CD4-positive, alpha-beta T cell (primary cell): ENCODE measurements around the gene PAPLN. TPM values are rescaled to one million over a fixed set of nuclear protein-coding genes. Genes with fewer than 3 reads are reported as not detected.

ENCODE experiments used
- ATAC-seq: fragments of 200-7000 bp; cut with Tn5 transposase; one replicate; pipeline ENCODE4 v1.10.0; 2022; ENCODE audit warnings: mild to moderate bottlenecking; ENCODE audit not compliant: poor library complexity
- CTCF ChIA-PET: fragments of 350-600 bp; sonication (Branson Sonifier 250); formaldehyde crosslinking; loops from one replicate; lab custom pipeline; 2021; ENCODE audit warnings: antibody characterized with exemption, inconsistent platforms; lab: Charles Lee
- POLR2A ChIA-PET: fragments of 350-600 bp; sonication (Branson Sonifier 250); formaldehyde crosslinking; loops from one replicate; lab custom pipeline; 2021; ENCODE audit warnings: antibody characterized with exemption, inconsistent platforms; lab: Charles Lee
- DNase-seq, 14 experiments: peaks; one replicate each; pipeline ENCODE4 v3.0.0-alpha.2; 2013 to 2020; ENCODE audit warnings: mixed read lengths in 2 of 14
- H3K27ac ChIP-seq, 2 donors: one replicate each; pipeline versions ENCODE4 v1.5.1 to v1.7.0; 2013; ENCODE audit warnings: low read length in 2 of 2, low read depth in 1 of 2, mild to moderate bottlenecking in 1 of 2
- H3K27me3 ChIP-seq, 2 experiments: 1 replicate in 1 of 2; 2 replicates in 1 of 2; pipeline versions ENCODE4 v1.6.1 to v1.7.0; 2013; ENCODE audit warnings: low read length in 2 of 2, control low read depth in 1 of 2, mild to moderate bottlenecking in 1 of 2, moderate library complexity in 1 of 2; ENCODE audit not compliant: insufficient read depth in 2 of 2, control insufficient read depth in 1 of 2
- H3K36me3 ChIP-seq: one replicate; pipeline ENCODE4 v1.6.1; 2013; ENCODE audit warnings: low read length, control low read depth; ENCODE audit not compliant: insufficient read depth
- H3K4me1 ChIP-seq: one replicate; pipeline ENCODE4 v1.6.1; 2013; ENCODE audit warnings: low read length, control low read depth; ENCODE audit not compliant: insufficient read depth
- H3K4me3 ChIP-seq: one replicate; pipeline ENCODE4 v1.5.1; 2013; ENCODE audit warnings: mild to moderate bottlenecking, low read length, moderate library complexity
- H3K9me3 ChIP-seq, 2 experiments: 1 replicate in 1 of 2; 2 replicates in 1 of 2; pipeline versions ENCODE4 v1.6.1 to v1.7.0; 2013; ENCODE audit warnings: low read length in 2 of 2, mild to moderate bottlenecking in 2 of 2, control low read depth in 1 of 2, moderate library complexity in 1 of 2; ENCODE audit not compliant: control insufficient read depth in 1 of 2, insufficient read depth in 1 of 2
- H3K27ac Mint-ChIP-seq: one replicate; pipeline ENCODE4 v1.8.0; 2020; ENCODE audit warnings: mixed read lengths
- H3K27me3 Mint-ChIP-seq: one replicate; pipeline ENCODE4 v1.8.0; 2021; ENCODE audit warnings: mixed read lengths
- H3K36me3 Mint-ChIP-seq: one replicate; pipeline ENCODE4 v1.8.0; 2021; ENCODE audit warnings: low read depth, mixed read lengths
- H3K4me1 Mint-ChIP-seq: one replicate; pipeline ENCODE4 v1.8.0; 2021; ENCODE audit warnings: low read depth, mixed read lengths
- H3K4me3 Mint-ChIP-seq: one replicate; pipeline ENCODE4 v1.8.0; 2020; ENCODE audit warnings: mild to moderate bottlenecking, mixed read lengths
- H3K9me3 Mint-ChIP-seq: one replicate; pipeline ENCODE4 v1.8.0; 2020; ENCODE audit warnings: mixed read lengths
- intact Hi-C, 2 experiments: fragments of 100-400 bp; cut with DNase I in 1 of 2; cut with micrococcal nuclease in 1 of 2; formaldehyde crosslinking; loops; one replicate each; pipeline versions ENCODE4 v1.15.1 to v1.9.0; 2023 to 2025; cut with DNase I, micrococcal nuclease
- total RNA-seq, 174 experiments: library from RNA in 2 of 174; stranded (reverse) in 2 of 174; gene quantifications; one replicate each; pipeline ENCODE4 v1.2.3 and lab custom pipeline; 2021 to 2026
- TF ChIP-seq, protein P1 (sequence below): fragments of 200-600 bp; IDR thresholded peaks from one replicate; pipeline ENCODE4 v1.8.0; 2022; ENCODE audit warnings: antibody characterized with exemption, mild to moderate bottlenecking

Gene PAPLN
- total RNA-seq, 2 experiments from 2014 or later: 0.05 to 0.14 TPM

DNA sequence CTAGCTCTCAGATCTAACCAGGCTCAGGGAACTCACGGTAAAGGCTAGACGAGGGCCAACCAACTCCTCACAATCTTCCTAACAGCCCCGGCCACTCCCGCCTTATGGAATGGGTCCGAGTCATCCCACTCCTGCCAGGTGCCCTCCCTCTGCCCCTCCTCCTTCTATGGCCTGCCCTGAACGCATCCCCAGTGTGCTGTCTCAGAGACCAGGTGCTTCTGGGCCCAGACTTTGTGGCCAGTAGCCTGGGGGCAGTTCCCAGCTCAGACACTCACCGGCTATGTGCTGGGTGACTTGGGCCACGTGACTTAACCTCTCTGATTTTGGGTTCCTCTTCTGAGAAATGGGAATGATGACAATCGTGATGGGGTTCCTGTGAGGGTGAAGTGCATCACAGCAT is 22.5 kb downstream of the PAPLN start:
- Mint-ChIP-seq H3K4me3 (no peak overlapping the region), H3K4me1 (no peaks in the 10 kb centered on the region), H3K27me3 (peaks cover 4% of the 10 kb centered on the region), H3K27ac (no peak overlapping the region), H3K36me3 (no peaks in the 10 kb centered on the region), H3K9me3 (no peaks in the 10 kb centered on the region)
- Histone ChIP-seq H3K27me3 (peaks cover 0 to 2% of the 10 kb centered on the region in 2 experiments), H3K36me3 (no peaks in the 10 kb centered on the region), H3K4me1 (no peaks in the 10 kb centered on the region), H3K9me3 (no peaks in the 10 kb centered on the region), H3K4me3 (no peak overlapping the region), H3K27ac (no peak overlapping the region)
- DNase-seq: peak in 1 of 14 experiments; percentile 21
- intact Hi-C loops: no loop called here
- ChIA-PET POLR2A (no interaction called here), CTCF (no interaction called here)
- ATAC-seq: no peak
- TF ChIP-seq, protein P1, sequence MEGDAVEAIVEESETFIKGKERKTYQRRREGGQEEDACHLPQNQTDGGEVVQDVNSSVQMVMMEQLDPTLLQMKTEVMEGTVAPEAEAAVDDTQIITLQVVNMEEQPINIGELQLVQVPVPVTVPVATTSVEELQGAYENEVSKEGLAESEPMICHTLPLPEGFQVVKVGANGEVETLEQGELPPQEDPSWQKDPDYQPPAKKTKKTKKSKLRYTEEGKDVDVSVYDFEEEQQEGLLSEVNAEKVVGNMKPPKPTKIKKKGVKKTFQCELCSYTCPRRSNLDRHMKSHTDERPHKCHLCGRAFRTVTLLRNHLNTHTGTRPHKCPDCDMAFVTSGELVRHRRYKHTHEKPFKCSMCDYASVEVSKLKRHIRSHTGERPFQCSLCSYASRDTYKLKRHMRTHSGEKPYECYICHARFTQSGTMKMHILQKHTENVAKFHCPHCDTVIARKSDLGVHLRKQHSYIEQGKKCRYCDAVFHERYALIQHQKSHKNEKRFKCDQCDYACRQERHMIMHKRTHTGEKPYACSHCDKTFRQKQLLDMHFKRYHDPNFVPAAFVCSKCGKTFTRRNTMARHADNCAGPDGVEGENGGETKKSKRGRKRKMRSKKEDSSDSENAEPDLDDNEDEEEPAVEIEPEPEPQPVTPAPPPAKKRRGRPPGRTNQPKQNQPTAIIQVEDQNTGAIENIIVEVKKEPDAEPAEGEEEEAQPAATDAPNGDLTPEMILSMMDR: no peak

DNA sequence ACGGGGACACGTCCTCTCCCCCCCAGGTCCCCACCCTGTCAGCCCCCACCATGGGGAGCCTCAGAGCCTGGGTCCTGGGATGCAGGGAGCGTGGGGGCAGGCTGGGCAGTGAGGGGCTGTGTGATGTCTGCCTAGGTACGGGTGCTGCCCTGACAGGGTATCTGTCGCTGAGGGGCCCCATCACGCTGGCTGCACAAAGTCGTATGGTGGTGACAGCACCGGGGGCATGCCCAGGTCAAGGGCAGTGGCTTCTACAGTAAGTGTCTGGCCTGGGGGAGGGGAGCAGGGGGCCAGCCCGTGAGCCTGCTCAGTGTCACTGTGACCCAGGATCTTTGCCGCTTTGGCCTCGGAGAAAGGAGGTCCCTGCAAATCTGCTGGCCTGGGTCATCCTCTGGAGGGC is 23.3 kb downstream of the PAPLN start:
- Mint-ChIP-seq H3K4me3 (no peak overlapping the region), H3K4me1 (no peaks in the 10 kb centered on the region), H3K27ac (no peak overlapping the region)

GRCh38 chr14:73261075-73261474 is 23.8 kb downstream of the PAPLN start:
- peaks cover 4% of the 10 kb centered on the region for H3K27me3 Mint-ChIP-seq
- intact Hi-C loops: no loop called here
- H3K27me3 ChIP-seq: peaks cover 0 to 2% of the 10 kb centered on the region in 2 experiments
- no peak for ATAC-seq
- H3K4me3 Mint-ChIP-seq: no peak overlapping the region
- H3K4me1 ChIP-seq: no peaks in the 10 kb centered on the region
- CTCF ChIA-PET: no interaction called here
- DNase-seq: peak in 1 of 14 experiments; percentile 21
- TF ChIP-seq, protein P1: no peak
- H3K36me3 ChIP-seq: no peaks in the 10 kb centered on the region
- H3K4me1 Mint-ChIP-seq: no peaks in the 10 kb centered on the region
- H3K27ac Mint-ChIP-seq: no peak overlapping the region
- H3K4me3 ChIP-seq: no peak overlapping the region
- POLR2A ChIA-PET: no interaction called here
- H3K9me3 Mint-ChIP-seq: no peaks in the 10 kb centered on the region
- no peaks in the 10 kb centered on the region for H3K36me3 Mint-ChIP-seq
- no peaks in the 10 kb centered on the region for H3K9me3 ChIP-seq
- H3K27ac ChIP-seq: no peak overlapping the region

More for the DNA sequence above, 23.3 kb downstream of the PAPLN start:
- no peak overlapping the region for H3K4me3 ChIP-seq
- Mint-ChIP-seq H3K36me3 (no peaks in the 10 kb centered on the region), H3K9me3 (no peaks in the 10 kb centered on the region), H3K27me3 (peaks cover 4% of the 10 kb centered on the region)
- no peaks in the 10 kb centered on the region for H3K4me1 ChIP-seq
- intact Hi-C loops: no loop called here
- ChIA-PET CTCF (no interaction called here), POLR2A (no interaction called here)
- no peaks in the 10 kb centered on the region for H3K36me3 ChIP-seq
- H3K9me3 ChIP-seq: no peaks in the 10 kb centered on the region
- DNase-seq: peak in 1 of 14 experiments; percentile 23
- peaks cover 0 to 2% of the 10 kb centered on the region in 2 experiments for H3K27me3 ChIP-seq
- H3K27ac ChIP-seq: no peak overlapping the region
- TF ChIP-seq, protein P1: no peak
- no peak for ATAC-seq
